ENCODE measurements around the gene TTC1. TPM values are rescaled to one million over a fixed set of nuclear protein-coding genes. Genes with fewer than 3 reads are reported as not detected.
"Not testable (repeated sequence)": the region's sequence is repeated elsewhere in the genome, so short reads cannot be mapped to it uniquely, and the experiment has no call there.

The TTC1 gene
- total RNA-seq, 2 donors from 2014 or later = 41.9 to 42.2 TPM

- DNase-seq (ENCODE audit: low spot score); intact Hi-C loops (cut with DNase I): not testable (repeated sequence)
Measured at GRCh38 chr5:160069120-160069519, 60.2 kb downstream of the TTC1 start.

DNA sequence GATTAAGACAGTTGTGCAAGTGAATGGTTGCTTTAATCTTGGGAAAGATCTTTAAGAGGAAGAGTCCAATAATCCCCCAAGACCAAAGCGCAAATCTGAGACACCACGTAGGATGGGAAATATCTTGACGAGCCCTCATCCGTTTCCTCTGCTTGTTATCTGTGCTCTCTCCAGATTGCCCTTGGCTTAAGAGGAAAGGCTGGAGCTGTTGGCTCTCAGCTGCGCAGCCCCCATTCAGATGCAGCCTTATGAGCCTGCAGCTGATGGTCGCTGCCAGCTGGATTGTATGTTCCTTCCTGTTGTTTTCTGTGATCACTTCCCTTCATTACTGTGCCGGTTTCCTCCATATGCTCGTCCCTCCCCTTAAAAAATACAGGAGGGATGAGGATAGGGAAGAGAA, 62.6 kb downstream of the TTC1 start:
- DNase-seq (ENCODE audit: low spot score) = no peak
- intact Hi-C loops (cut with DNase I) = no loop called here

DNA sequence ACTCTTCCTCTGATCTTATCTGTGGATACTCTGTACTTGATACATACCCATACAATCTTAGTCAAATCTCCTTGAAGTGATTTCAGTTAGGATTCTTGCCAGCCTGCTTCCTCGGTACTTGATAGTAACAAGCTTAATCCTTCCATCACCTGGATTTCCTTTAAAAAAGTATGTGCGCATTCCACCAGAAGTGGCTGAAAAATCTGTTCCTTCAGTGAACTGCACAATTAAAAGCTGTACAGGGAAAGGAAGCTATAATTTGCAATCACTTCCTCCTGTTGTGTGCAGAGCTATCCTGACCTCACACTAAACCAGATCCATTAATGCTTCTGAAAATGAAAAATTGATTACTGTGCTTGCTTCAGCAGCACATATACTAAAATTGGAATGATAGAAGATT, 63.0 kb downstream of the TTC1 start:
- intact Hi-C loops (cut with DNase I) = no loop called here
- DNase-seq (ENCODE audit: low spot score) = no peak

DNA sequence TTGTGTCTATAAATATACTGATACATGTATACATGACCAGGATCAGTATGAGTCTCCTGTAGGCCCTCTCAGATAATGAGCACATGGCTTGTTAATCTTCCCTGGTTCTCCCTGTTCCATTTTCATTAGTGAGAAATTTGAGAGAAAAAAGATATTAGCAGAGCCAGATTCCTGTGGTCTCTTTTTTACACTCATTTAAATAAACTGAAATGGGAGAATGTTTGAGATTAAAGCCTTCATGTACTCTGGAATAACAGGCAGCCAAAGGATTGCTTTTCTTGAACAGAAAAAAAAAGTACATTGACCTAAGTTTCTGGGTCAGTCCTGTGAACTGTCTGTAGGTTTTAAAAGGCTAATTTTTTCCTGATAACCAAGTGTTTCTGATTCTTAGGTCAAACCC, 66.1 kb downstream of the TTC1 start:
- intact Hi-C loops (cut with DNase I) = no loop called here

GRCh38 chr5:160076997-160077396, 68.1 kb downstream of the TTC1 start:
- intact Hi-C loops (cut with DNase I) = no loop called here
- no peak for DNase-seq (ENCODE audit: low spot score)

More for the DNA sequence above, 66.1 kb downstream of the TTC1 start:
- no peak for DNase-seq (ENCODE audit: low spot score)

GRCh38 chr5:160079753-160080152, 70.8 kb downstream of the TTC1 start:
- intact Hi-C loops (cut with DNase I) = no loop called here
- no peak for DNase-seq (ENCODE audit: low spot score)

DNA sequence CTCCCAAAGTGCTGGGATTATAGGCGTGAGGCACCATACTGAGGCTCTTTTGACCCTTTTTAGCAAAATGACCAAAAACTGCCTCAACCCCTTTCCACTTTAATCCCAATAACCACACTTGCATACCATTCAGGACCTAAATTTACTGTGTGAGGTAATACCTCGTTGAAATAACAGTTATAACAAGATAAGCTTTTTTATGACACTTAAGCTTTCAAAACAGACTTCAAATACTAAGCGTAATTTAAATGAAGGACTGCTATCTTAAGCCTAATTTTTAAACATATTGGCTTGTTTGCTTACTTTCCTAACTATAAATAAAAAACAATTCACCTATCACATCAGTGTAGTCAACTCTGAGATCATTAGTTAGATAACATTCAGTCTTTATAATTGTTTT, 72.6 kb downstream of the TTC1 start:
- DNase-seq (ENCODE audit: low spot score) = no peak
- intact Hi-C loops (cut with DNase I) = no loop called here

DNA sequence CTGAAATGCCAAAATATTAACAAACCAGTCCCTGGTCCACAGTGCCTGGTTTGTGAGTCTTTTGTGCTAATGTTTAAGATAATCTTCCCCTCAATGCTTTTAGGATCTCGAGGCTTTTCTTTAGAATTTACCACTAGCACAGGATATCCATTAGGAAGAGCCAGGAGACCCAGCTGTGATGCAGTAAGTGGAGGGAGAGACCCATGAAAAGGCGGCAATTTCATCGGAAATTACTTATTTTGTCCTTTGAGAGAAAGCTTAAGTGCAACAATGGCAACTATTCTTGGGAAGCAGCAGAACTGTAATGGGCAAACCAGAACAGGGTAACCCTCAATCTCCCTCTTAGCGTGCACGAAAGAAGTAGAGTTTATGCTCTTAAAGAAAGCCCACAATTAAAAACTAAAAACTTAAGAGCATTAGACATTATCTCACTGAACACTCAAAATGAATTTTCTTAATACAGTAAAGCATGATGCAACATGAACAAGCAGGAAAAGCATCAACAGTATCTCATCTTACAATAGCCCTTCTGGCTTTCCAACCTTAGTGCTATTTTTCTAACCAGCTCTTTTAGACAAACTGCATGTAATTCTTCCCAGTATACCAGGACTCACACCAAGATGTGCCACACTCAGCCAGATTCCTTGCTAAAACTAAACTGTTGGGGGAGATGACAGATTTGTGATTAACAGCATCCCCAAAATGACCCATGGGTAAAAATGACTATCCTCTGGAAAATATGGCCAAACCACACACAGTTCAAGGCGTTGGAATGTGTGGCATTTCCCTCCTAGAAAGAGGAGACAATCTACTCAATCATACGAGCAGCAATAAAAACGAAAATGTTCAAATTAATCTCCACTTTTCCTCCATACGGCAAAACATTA, 73.9 kb downstream of the TTC1 start:
- intact Hi-C loops (cut with DNase I) = no loop called here
- DNase-seq (ENCODE audit: low spot score) = no peak

DNA sequence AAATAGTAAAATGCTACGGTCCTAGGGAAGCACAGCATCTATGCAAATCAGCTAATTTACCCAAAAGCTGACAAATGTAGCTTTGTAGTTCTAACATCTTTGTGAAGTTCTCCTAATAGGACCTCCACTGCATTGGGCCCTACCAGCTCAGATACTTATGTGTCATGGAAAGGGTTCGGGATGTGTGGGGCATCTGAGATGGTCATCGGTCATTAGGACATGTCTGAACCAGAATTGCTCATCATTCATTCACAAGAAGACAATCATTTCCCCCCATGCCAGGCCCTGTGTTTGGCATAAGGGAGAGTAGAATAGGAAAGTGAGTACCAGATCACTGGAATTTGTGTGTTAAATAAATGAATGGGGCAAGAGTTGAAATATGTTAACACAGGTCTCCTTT, 74.6 kb downstream of the TTC1 start:
- no peak for DNase-seq (ENCODE audit: low spot score)
- intact Hi-C loops (cut with DNase I) = no loop called here

DNA sequence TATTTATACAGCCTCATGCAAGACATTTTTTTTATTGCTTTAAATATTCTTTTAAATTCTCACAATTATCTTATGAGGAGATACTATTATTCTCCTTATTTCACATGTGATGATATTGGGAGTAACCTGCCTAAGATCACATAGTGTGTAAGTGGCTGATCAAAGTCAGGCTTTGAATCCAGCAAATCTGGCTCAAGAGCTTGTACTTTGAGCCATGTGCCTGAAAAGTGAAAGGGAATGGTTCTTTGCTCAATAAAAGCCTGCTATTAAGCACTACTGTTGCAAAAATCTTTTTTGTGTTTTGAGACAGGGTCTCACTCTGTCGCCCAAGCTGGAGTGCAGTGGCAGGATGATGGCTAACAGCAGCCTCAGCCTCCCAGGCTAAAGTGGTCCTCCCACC, 75.2 kb downstream of the TTC1 start:
- DNase-seq (ENCODE audit: low spot score) = no peak
- intact Hi-C loops (cut with DNase I) = no loop called here

GRCh38 chr5:160087199-160087598, 78.3 kb downstream of the TTC1 start:
- no peak for DNase-seq (ENCODE audit: low spot score)
- intact Hi-C loops (cut with DNase I) = no loop called here

- DNase-seq (ENCODE audit: low spot score) = no peak
- intact Hi-C loops (cut with DNase I) = no loop called here
Measured at GRCh38 chr5:160088805-160089204, 79.9 kb downstream of the TTC1 start.

GRCh38 chr5:160089531-160089930, 80.6 kb downstream of the TTC1 start:
- intact Hi-C loops (cut with DNase I) = no loop called here
- no peak for DNase-seq (ENCODE audit: low spot score)

DNA sequence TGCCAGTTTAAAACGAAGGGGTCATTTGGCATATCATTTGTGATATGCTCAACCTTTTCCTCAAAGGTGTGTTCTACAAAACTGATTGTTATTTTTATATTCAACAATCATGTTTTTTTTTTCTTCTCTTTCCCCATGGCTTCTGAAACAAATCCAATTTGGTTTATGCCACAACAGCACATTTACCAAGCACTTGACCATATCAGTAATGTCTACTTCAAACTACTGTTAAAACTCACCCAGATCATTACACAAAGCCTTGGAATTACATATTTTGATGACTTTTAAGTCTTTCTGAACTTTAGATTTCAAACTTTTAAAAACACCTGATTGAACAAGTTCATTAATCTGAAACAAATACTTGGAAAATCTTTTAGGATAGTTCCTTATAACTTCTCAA, 81.1 kb downstream of the TTC1 start:
- no peak for DNase-seq (ENCODE audit: low spot score)
- intact Hi-C loops (cut with DNase I) = no loop called here

DNA sequence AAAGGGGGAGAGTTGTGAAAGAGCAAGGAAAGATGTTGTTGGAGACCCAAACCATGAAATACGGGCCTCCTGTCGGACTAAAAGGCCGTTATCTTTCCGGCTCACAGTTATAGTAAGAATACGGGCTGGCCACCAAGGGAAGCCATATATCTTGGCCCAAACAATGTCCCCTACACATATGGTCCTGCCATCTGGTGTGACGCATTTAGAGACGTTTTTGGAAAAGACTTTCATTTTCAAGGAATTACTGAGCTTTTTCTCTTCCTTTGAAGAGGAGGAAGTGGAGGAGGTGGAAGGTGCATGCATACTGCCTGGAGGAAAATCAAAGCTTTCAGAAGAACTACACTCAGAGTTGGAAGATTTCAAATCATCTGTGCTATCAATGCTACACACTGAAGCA, 83.6 kb downstream of the TTC1 start:
- intact Hi-C loops (cut with DNase I) = no loop called here
- no peak for DNase-seq (ENCODE audit: low spot score)

DNA sequence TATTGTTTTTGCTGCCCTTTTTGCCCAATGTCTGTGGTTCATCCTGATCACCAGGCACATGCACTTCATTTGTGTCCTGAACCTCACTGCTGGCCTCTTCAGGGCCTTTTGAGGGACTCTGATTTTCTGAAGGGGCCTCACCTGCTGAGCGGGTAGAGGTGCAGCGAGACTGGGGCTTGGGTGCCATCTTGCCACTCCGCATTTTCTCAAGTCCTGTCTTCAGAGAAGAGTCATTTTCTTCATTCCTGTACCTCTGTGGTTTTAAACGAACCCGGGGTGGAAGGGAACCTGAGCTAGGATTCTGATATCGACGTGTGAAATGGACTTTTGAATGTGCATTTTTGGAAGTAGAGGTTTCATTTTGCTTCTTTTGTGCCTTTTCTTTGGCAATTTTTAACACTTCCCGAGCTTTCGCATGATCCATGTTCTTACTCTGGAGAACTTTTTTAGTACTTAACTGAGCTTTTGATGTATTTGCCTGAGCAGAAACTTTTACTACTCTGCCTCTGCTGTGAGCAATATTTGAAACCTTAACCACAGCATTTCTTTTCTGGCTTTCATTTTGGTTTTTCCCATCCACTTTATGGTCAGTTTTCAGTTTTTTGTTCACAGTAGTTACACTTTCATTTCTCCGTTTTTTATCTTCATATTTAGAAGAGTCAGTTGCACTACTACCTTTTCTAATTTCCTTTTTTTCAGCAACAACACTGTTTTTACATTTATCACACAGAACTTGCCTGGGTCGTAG, 84.2 kb downstream of the TTC1 start:
- intact Hi-C loops (cut with DNase I) = no loop called here
- no peak for DNase-seq (ENCODE audit: low spot score)

- DNase-seq (ENCODE audit: low spot score) = no peak
- intact Hi-C loops (cut with DNase I) = no loop called here
Measured at GRCh38 chr5:160096178-160096577, 87.2 kb downstream of the TTC1 start.

- DNase-seq (ENCODE audit: low spot score) = no peak
- intact Hi-C loops (cut with DNase I) = no loop called here
Measured at GRCh38 chr5:160097991-160098390, 89.1 kb downstream of the TTC1 start.

GRCh38 chr5:160105686-160106360, 96.9 kb downstream of the TTC1 start:
- intact Hi-C loops (cut with DNase I) = no loop called here
- no peak for DNase-seq (ENCODE audit: low spot score)

DNA sequence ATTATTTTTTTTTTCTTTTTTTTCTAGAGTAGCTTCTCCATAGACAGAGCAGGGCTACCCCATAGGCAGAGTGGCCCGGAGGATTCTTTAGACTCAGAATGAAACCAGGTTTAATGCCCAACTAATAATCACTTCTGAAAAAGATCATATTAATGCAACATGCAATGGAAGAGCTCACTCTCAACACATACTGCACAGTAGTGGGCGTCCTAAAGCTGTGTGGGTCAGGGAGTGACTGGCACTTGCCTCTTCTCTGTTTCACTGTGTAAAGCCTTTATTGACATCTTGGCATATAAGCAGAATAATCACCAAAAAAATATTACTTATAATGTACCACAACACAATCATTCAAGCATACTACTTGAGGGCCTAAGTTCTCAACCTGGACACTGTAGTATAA, 99.2 kb downstream of the TTC1 start:
- intact Hi-C loops (cut with DNase I) = no loop called here
- DNase-seq (ENCODE audit: low spot score) = no peak
